Measurements from ENCODE around the gene SLC26A1.
"Not testable (repeated sequence)": the region's sequence is repeated elsewhere in the genome, so short reads cannot be mapped to it uniquely, and the experiment has no call there.

Gene SLC26A1

DNA sequence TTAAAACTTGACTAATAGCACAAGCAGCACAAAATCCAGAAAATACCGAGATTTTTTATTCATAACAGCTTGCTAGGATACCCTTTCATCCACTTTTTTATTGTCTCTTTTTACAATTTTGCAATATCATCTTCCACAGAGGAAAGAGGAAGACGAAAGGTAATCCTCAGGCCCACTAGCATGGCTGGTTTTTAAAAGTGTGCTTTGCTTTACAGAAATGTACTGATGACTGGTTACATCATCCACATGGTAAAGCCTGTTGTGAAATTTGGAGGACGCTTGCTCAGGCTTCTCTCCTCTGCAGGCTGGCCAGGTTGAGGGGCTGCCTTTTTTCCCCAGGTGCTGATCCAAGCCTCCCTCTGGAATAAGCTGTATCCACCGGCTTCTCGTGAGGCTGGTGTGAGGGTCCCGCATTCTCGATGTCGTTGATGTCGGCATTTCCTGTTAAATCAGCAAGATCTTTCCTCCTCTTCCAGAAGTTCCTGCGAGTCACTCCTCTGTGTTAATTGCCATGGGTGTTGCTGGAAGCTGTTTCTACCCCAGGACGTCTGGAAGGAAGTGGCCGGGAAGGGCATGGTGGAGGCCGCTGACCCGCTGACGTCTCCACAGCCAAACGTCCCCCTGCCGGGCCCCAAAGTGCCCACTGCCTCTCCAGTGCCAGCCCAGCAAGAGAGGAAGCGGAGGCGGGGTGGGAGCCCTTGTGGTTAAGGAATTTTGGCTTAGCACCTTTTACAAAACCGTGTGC is 14.1 kb downstream of the SLC26A1 start:
- DNase-seq: no peak

GRCh38 chr4:976016-976415 is 17.2 kb downstream of the SLC26A1 start:
- DNase-seq: not testable (repeated sequence)

- no peak for DNase-seq
Measured at GRCh38 chr4:974668-975067, 18.5 kb downstream of the SLC26A1 start.

GRCh38 chr4:973431-974397 is 19.5 kb downstream of the SLC26A1 start, which contains the start of gene DGKQ:
Gene DGKQ (minus strand): TSS chr4:973569. CDS start chr4:973482, 87 bp downstream.
- peak; percentile 54 for DNase-seq

- no peak for DNase-seq
Measured at GRCh38 chr4:972651-973424, 20.4 kb downstream of the SLC26A1 start.

DNA sequence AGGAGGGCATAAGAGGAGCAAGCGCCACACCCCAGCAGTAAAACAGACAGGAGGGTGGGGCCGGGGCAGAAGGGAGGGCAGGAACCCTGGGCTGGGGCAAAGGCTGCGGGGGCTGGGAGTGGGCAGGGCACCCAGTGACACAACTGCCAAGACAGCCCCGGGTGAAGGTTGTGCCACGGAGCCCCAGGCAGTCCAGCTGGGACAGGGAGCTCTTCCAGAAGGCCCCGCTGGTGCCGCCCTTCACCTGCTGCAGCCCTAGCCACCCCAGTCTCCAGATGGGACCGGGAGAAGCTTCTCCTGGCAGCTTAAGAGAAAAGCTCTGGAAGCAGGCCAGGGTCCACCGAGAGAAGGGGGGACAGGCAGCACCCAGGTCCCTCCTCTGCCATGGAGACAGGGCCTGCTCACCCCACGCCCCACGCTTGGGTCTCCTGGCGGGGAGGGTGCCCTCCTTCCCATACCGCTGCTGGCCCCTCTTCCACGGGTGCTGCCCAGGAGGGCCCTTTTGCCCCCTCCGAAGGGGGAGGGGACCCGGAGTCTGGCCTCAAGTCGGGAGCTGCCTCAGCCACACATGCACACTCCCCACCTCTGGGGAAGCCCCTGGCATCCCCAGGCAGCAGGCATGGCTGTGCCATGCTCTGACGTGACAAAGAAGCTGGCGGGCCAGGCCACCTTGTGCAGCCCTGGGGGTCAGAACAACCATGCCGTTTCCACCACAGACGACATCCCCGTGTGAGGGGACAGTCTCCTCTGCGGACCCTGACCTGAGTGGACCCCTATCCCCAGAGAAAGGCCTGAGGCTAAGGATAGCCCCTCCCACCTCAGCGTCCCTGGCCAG is 21.3 kb downstream of the SLC26A1 start:
- no peak for DNase-seq

GRCh38 chr4:970854-971520 is 22.2 kb downstream of the SLC26A1 start:
- no peak for DNase-seq

- no peak for DNase-seq
Measured at GRCh38 chr4:970046-970745, 23.0 kb downstream of the SLC26A1 start.

DNA sequence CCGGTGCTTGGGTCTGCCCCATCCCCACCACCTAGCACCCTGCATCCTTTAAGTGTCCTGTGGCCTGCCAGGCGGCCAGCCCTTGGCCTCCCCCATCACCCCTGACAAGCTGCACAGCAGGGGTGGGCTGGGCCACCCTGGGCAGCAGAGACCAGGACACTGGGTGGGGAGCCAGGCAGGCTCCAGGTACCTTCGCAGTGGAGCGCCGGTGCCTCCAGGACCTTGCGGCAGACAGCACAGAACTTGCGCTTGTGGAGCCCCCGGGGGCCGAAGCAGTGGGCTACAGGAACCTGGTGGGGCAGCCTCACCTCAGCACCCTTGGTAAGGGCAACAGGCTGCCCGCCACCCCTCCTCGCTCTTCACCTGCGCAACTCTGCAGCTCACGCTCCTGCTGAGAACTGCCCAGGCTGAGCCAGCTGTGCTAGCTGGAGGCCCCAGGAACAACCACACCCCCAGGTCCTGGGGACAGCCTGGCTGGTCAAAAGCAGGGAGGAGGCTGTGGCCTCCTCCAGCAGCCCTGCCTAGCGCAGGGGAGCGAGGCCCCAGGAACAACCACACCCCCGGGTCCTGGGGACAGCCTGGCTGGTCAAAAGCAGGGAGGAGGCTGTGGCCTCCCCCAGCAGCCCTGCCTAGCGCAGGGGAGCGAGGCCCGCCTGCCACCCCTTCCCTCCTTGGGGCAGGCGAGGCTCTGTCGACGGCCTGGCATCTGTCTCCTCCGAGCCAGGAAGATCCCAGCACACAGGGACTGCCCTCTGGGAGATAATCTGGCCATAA is 24.4 kb downstream of the SLC26A1 start:
- DNase-seq: no peak

GRCh38 chr4:968221-968620 is 25.0 kb downstream of the SLC26A1 start:
- DNase-seq: no peak

GRCh38 chr4:967113-968104 is 25.8 kb downstream of the SLC26A1 start:
- DNase-seq: no peak

GRCh38 chr4:966266-967112 is 26.7 kb downstream of the SLC26A1 start:
- no peak for DNase-seq

GRCh38 chr4:965766-966134 is 27.5 kb downstream of the SLC26A1 start:
- no peak for DNase-seq

DNA sequence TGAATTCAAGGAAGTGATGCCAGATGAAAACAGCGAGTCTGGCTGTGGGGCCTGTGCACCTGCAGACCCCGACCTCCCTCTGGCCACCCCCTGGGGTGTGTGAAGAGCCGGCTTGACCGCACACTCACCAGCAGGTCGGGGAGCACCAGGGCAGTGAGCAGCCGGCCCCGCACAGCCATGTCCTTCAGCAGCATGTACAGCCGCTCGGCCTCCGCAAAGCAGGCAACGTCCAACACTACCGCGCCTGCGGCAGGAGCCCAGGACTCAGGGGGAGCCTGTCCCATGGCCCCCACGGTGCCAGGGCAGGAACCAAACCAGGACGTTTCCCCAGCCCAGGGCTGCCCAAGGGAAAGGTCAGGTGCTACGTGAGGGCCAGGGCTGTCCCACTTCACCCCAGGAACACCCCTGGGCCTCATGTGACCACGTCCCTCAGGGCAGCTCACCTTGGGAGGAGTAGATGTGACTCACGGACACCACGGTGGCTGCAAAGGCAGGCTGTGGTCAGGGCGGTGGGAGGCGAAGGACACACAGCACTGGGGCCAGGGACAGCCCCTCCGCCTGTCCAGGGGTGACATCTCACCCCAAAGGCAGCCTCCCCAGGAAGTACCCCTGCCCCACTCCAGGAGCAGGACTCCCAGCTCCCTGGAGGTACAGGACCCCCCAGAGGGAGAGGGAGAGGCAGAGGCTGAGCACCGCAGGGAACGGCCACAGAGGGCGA is 28.0 kb downstream of the SLC26A1 start:
- no peak for DNase-seq

GRCh38 chr4:964346-965025 is 28.7 kb downstream of the SLC26A1 start:
- DNase-seq: no peak
